Measurements from ENCODE around the gene OR51A4.
"Not testable (repeated sequence)": the region's sequence is repeated elsewhere in the genome, so short reads cannot be mapped to it uniquely, and the experiment has no call there.

Gene OR51A4

DNA sequence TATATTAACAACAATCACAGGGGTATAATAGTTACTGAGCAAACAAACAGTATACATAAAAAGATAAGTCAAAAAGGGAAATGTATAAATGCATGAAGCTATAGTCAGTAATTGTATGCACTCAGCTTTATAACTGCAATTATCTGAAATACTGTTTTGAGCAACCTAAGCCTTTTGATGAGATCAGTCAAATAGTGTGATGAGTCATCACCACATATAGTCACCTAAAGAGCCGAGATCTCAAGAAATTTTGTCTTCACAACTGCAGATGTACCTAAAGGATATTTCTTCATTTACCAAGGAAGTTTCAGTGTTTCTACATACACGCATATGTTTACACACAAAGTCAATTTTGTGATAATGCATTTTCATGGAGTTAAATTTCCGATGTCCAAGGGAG, 13.5 kb upstream of the OR51A4 start:
- TF ChIP-seq, protein P1, sequence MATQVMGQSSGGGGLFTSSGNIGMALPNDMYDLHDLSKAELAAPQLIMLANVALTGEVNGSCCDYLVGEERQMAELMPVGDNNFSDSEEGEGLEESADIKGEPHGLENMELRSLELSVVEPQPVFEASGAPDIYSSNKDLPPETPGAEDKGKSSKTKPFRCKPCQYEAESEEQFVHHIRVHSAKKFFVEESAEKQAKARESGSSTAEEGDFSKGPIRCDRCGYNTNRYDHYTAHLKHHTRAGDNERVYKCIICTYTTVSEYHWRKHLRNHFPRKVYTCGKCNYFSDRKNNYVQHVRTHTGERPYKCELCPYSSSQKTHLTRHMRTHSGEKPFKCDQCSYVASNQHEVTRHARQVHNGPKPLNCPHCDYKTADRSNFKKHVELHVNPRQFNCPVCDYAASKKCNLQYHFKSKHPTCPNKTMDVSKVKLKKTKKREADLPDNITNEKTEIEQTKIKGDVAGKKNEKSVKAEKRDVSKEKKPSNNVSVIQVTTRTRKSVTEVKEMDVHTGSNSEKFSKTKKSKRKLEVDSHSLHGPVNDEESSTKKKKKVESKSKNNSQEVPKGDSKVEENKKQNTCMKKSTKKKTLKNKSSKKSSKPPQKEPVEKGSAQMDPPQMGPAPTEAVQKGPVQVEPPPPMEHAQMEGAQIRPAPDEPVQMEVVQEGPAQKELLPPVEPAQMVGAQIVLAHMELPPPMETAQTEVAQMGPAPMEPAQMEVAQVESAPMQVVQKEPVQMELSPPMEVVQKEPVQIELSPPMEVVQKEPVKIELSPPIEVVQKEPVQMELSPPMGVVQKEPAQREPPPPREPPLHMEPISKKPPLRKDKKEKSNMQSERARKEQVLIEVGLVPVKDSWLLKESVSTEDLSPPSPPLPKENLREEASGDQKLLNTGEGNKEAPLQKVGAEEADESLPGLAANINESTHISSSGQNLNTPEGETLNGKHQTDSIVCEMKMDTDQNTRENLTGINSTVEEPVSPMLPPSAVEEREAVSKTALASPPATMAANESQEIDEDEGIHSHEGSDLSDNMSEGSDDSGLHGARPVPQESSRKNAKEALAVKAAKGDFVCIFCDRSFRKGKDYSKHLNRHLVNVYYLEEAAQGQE (IDR thresholded peaks at IDR 0.05; ENCODE audit: low read depth), result no peak
- TF ChIP-seq, protein P2, sequence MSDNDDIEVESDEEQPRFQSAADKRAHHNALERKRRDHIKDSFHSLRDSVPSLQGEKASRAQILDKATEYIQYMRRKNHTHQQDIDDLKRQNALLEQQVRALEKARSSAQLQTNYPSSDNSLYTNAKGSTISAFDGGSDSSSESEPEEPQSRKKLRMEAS (IDR thresholded peaks at IDR 0.05), result no peak
- TF ChIP-seq EGR1 (IDR thresholded peaks at IDR 0.05) (no peak), TCF12 (IDR thresholded peaks at IDR 0.05; ENCODE audit: low read depth) (no peak), RAD21 (IDR thresholded peaks at IDR 0.05; ENCODE audit: low read depth) (no peak), CEBPB (IDR thresholded peaks at IDR 0.05) (no peak)
- TF ChIP-seq, protein P3, sequence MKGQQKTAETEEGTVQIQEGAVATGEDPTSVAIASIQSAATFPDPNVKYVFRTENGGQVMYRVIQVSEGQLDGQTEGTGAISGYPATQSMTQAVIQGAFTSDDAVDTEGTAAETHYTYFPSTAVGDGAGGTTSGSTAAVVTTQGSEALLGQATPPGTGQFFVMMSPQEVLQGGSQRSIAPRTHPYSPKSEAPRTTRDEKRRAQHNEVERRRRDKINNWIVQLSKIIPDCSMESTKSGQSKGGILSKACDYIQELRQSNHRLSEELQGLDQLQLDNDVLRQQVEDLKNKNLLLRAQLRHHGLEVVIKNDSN (IDR thresholded peaks at IDR 0.05), result no peak

DNA sequence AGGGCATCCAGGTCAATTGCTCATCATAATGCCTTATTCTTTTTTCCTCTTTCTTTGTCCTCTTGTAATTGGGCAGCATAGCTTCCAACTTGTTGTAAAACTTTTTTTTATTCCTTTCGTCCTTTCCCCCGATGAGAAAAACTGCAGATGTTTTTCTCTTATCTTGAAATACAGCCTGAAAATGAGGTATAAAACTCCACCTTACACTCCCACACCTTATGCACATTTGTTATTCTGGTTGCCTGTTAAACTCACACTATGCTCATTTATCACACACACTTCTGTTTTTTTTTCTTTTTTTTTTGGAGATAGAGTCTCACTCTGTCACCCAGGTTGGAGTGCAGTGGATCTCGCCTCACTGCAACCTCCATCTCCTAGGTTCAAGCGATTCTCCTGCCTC, 10.0 kb upstream of the OR51A4 start:
- no peak for TF ChIP-seq CREB1 (IDR thresholded peaks at IDR 0.05; ENCODE audit: low read depth)
- TF ChIP-seq TCF12 (IDR thresholded peaks at IDR 0.05; ENCODE audit: low read depth), result no peak
- TF ChIP-seq YY1 (IDR thresholded peaks at IDR 0.05; ENCODE audit: low read depth), result no peak
- no peak for TF ChIP-seq RAD21 (IDR thresholded peaks at IDR 0.05; ENCODE audit: low read depth)
- TF ChIP-seq, protein P1 (IDR thresholded peaks at IDR 0.05; ENCODE audit: low read depth), result no peak
- TF ChIP-seq NFIC (IDR thresholded peaks at IDR 0.05), result no peak
- TF ChIP-seq, protein P3 (IDR thresholded peaks at IDR 0.05), result no peak
- TF ChIP-seq TEAD4 (IDR thresholded peaks at IDR 0.05), result no peak
- TF ChIP-seq, protein P2 (IDR thresholded peaks at IDR 0.05), result no peak
- TF ChIP-seq ZBTB7A (IDR thresholded peaks at IDR 0.05; ENCODE audit: low read depth), result no peak
- no peak for TF ChIP-seq TAF1 (IDR thresholded peaks at IDR 0.05; ENCODE audit: low read depth)
- no peak for TF ChIP-seq EP300 (IDR thresholded peaks at IDR 0.05; ENCODE audit: borderline replicate concordance)
- TF ChIP-seq CEBPB (IDR thresholded peaks at IDR 0.05), result no peak
- no peak for TF ChIP-seq FOXM1 (IDR thresholded peaks at IDR 0.05; ENCODE audit: borderline replicate concordance, low read depth)
- TF ChIP-seq EGR1 (IDR thresholded peaks at IDR 0.05), result no peak

DNA sequence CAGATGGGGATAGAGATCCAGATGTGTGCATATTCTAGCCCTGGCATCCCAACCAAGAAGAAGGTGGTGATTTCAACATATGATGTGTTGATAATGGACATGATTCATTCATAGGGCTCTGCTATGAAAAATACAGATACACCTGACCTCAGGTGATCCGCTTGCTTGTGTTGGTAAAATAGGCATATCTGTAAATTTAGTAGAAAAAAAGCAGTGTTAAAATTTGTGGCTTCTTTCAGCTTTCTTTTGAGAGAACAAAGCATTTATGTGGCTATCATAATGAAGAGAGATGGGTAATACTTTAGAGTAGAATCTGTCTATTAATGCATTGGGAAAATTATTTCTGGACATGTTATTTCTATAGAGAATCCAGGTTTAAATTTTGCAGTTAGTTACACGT, 8.2 kb upstream of the OR51A4 start, which contains the start of gene OR51A2:
OR51A2 (minus strand) TSS at position 101 of the 400 bp plus-strand sequence; CDS start at position 101, 0 bp downstream.
- TF ChIP-seq YY1 (IDR thresholded peaks at IDR 0.05; ENCODE audit: low read depth); EP300 (IDR thresholded peaks at IDR 0.05; ENCODE audit: borderline replicate concordance); CEBPB (IDR thresholded peaks at IDR 0.05): not testable (repeated sequence)

DNA sequence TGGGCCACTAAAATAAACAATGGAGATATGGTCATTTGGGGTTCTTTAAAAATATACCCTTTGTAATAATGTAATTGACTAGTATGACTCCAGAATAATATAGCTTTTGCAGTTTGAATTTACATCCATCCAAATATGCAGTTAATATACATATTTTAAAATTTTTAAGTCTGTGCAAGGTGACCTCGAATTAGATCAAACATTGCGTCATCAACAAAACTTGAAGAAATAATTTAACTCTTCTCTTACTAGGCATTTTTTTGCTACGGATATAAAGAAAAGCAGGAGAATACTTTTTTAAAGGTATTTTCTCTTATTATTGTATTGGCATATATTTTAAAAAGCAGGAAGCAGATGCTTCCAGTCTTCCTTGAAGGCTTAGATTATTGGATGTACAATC, 10.7 kb downstream of the OR51A4 start:
- no peak for TF ChIP-seq EP300 (IDR thresholded peaks at IDR 0.05; ENCODE audit: borderline replicate concordance)
- no peak for TF ChIP-seq ZBTB7A (IDR thresholded peaks at IDR 0.05; ENCODE audit: low read depth)
- TF ChIP-seq, protein P1 (IDR thresholded peaks at IDR 0.05; ENCODE audit: low read depth), result no peak
- TF ChIP-seq, protein P3 (IDR thresholded peaks at IDR 0.05), result no peak
- no peak for TF ChIP-seq RAD21 (IDR thresholded peaks at IDR 0.05; ENCODE audit: low read depth)
- no peak for TF ChIP-seq TCF12 (IDR thresholded peaks at IDR 0.05; ENCODE audit: low read depth)
- TF ChIP-seq CEBPB (IDR thresholded peaks at IDR 0.05), result no peak
- no peak for TF ChIP-seq FOXM1 (IDR thresholded peaks at IDR 0.05; ENCODE audit: borderline replicate concordance, low read depth)
- TF ChIP-seq EGR1 (IDR thresholded peaks at IDR 0.05), result no peak
- TF ChIP-seq YY1 (IDR thresholded peaks at IDR 0.05; ENCODE audit: low read depth), result no peak
- no peak for TF ChIP-seq TEAD4 (IDR thresholded peaks at IDR 0.05)
- no peak for TF ChIP-seq CREB1 (IDR thresholded peaks at IDR 0.05; ENCODE audit: low read depth)
- TF ChIP-seq NFIC (IDR thresholded peaks at IDR 0.05), result no peak
- no peak for TF ChIP-seq TAF1 (IDR thresholded peaks at IDR 0.05; ENCODE audit: low read depth)
- TF ChIP-seq, protein P2 (IDR thresholded peaks at IDR 0.05), result no peak
